SJCRH30 (cell line): ENCODE results near the gene VTN. TPM values are rescaled to one million over a fixed set of nuclear protein-coding genes. Genes with fewer than 3 reads are reported as not detected.

Source experiments
- DNase-seq, 2 experiments: peaks; one replicate each; pipeline ENCODE4 v3.0.0-alpha.2; 2015 to 2020
- H3K27ac ChIP-seq: fragments of 250-450 bp; sonication (Bioruptor Pico); 2 replicates; pipeline ENCODE4 v1.5.1; 2020; ENCODE audit warnings: mild to moderate bottlenecking, moderate library complexity
- H3K27me3 ChIP-seq: fragments of 250-450 bp; sonication (Bioruptor Pico); 2 replicates; pipeline ENCODE4 v1.5.1; 2020; ENCODE audit warnings: mild to moderate bottlenecking, moderate library complexity
- H3K36me3 ChIP-seq: fragments of 250-450 bp; sonication (Bioruptor Pico); 2 replicates; pipeline ENCODE4 v1.5.1; 2020; ENCODE audit warnings: mild to moderate bottlenecking, moderate library complexity
- H3K4me1 ChIP-seq: fragments of 250-450 bp; sonication (Bioruptor Pico); 2 replicates; pipeline ENCODE4 v1.5.1; 2020; ENCODE audit warnings: mild to moderate bottlenecking, moderate library complexity
- H3K4me3 ChIP-seq: fragments of 250-450 bp; sonication (Bioruptor Pico); 2 replicates; pipeline ENCODE4 v1.5.1; 2020; ENCODE audit warnings: mild to moderate bottlenecking, moderate library complexity
- H3K9me3 ChIP-seq: fragments of 250-450 bp; sonication (Bioruptor Pico); replicated peaks from 2 replicates; pipeline ENCODE4 v1.5.1; 2020; ENCODE audit warnings: mild to moderate bottlenecking, moderate library complexity
- total RNA-seq: library from RNA; depleted of rRNA; stranded (reverse); fragments of >200 nt; shearing (Covaris generic); gene quantifications from 2 replicates; pipeline ENCODE4 v1.2.3, GENCODE V29; 2014

The VTN gene
- total RNA-seq, 1 experiment from 2014 or later, result 0.16 TPM

- Histone ChIP-seq H3K27ac (no peak overlapping the region), H3K4me3 (no peak overlapping the region), H3K9me3 (no peaks in the 10 kb centered on the region), H3K27me3 (no peaks in the 10 kb centered on the region), H3K4me1 (peaks cover 13% of the 10 kb centered on the region), H3K36me3 (no peaks in the 10 kb centered on the region)
- no peak for DNase-seq
These were observed 32.1 kb upstream of the VTN start for GRCh38 chr17:28402224-28402630.

- H3K4me3 ChIP-seq, result no peak overlapping the region
- peaks cover 6% of the 10 kb centered on the region; the same call in 1 of the 2 replicates for H3K36me3 ChIP-seq
- H3K4me1 ChIP-seq, result peaks cover 7% of the 10 kb centered on the region
- no peaks in the 10 kb centered on the region for H3K27me3 ChIP-seq
- DNase-seq, result no peak
- no peaks in the 10 kb centered on the region for H3K9me3 ChIP-seq
- no peak overlapping the region for H3K27ac ChIP-seq
These were observed 29.7 kb upstream of the VTN start for GRCh38 chr17:28399808-28400207.

GRCh38 chr17:28398280-28398981 lies 28.3 kb upstream of the VTN start:
- peak in 1 of 2 experiments; percentile 40 for DNase-seq
- no peaks in the 10 kb centered on the region for H3K27me3 ChIP-seq
- H3K4me3 ChIP-seq, result no peak overlapping the region
- H3K9me3 ChIP-seq, result no peaks in the 10 kb centered on the region
- H3K27ac ChIP-seq, result 0 out of 2 replicates have a peak overlapping the region, but pooled peaks have one; percentile 10
- H3K36me3 ChIP-seq, result peaks cover 9% of the 10 kb centered on the region
- H3K4me1 ChIP-seq, result peaks cover 7% of the 10 kb centered on the region

GRCh38 chr17:28397687-28398279 lies 27.7 kb upstream of the VTN start:
- Histone ChIP-seq H3K9me3 (no peaks in the 10 kb centered on the region), H3K4me1 (peaks cover 7% of the 10 kb centered on the region), H3K27ac (no peak overlapping the region), H3K36me3 (peaks cover 11% of the 10 kb centered on the region), H3K4me3 (no peak overlapping the region), H3K27me3 (no peaks in the 10 kb centered on the region)
- no peak for DNase-seq

- no peaks in the 10 kb centered on the region for H3K27me3 ChIP-seq
- H3K36me3 ChIP-seq, result peaks cover 12% of the 10 kb centered on the region
These were observed 27.2 kb upstream of the VTN start for GRCh38 chr17:28397275-28397674.

GRCh38 chr17:28396635-28397239 lies 26.6 kb upstream of the VTN start:
- DNase-seq, result no peak
- Histone ChIP-seq H3K36me3 (peaks cover 12% of the 10 kb centered on the region), H3K4me3 (no peak overlapping the region), H3K9me3 (no peaks in the 10 kb centered on the region), H3K27me3 (no peaks in the 10 kb centered on the region), H3K4me1 (peaks cover 7% of the 10 kb centered on the region), H3K27ac (no peak overlapping the region)

More at GRCh38 chr17:28397275-28397674, 27.2 kb upstream of the VTN start:
- Histone ChIP-seq H3K4me1 (peaks cover 7% of the 10 kb centered on the region), H3K4me3 (no peak overlapping the region), H3K9me3 (no peaks in the 10 kb centered on the region), H3K27ac (no peak overlapping the region)
- no peak for DNase-seq

- no peak overlapping the region for H3K27ac ChIP-seq
- DNase-seq, result no peak
- no peak overlapping the region for H3K4me3 ChIP-seq
- peaks cover 7% of the 10 kb centered on the region for H3K4me1 ChIP-seq
- H3K9me3 ChIP-seq, result no peaks in the 10 kb centered on the region
- H3K27me3 ChIP-seq, result no peaks in the 10 kb centered on the region
- H3K36me3 ChIP-seq, result peaks cover 17% of the 10 kb centered on the region
These were observed 25.9 kb upstream of the VTN start for GRCh38 chr17:28395968-28396367.

- H3K9me3 ChIP-seq, result no peaks in the 10 kb centered on the region
- H3K27ac ChIP-seq, result no peak overlapping the region
- H3K4me1 ChIP-seq, result peaks cover 7% of the 10 kb centered on the region
- no peaks in the 10 kb centered on the region for H3K27me3 ChIP-seq
- H3K4me3 ChIP-seq, result no peak overlapping the region
- peaks cover 22% of the 10 kb centered on the region for H3K36me3 ChIP-seq
- DNase-seq, result no peak
These were observed 25.3 kb upstream of the VTN start for GRCh38 chr17:28395426-28395825.

GRCh38 chr17:28394337-28395116 lies 24.4 kb upstream of the VTN start:
- DNase-seq, result no peak

GRCh38 chr17:28392491-28392890 lies 22.4 kb upstream of the VTN start:
- Histone ChIP-seq H3K4me1 (no peaks in the 10 kb centered on the region), H3K27me3 (no peaks in the 10 kb centered on the region), H3K36me3 (peaks cover 36% of the 10 kb centered on the region), H3K4me3 (no peak overlapping the region), H3K27ac (no peak overlapping the region), H3K9me3 (no peaks in the 10 kb centered on the region)
- DNase-seq, result no peak

More at GRCh38 chr17:28394337-28395116, 24.4 kb upstream of the VTN start:
- Histone ChIP-seq H3K27ac (no peak overlapping the region), H3K36me3 (peaks cover 28% of the 10 kb centered on the region), H3K4me1 (peaks cover 7% of the 10 kb centered on the region), H3K4me3 (no peak overlapping the region), H3K9me3 (no peaks in the 10 kb centered on the region), H3K27me3 (no peaks in the 10 kb centered on the region)

GRCh38 chr17:28391401-28391800 lies 21.3 kb upstream of the VTN start:
- H3K4me3 ChIP-seq, result no peak overlapping the region
- no peaks in the 10 kb centered on the region for H3K9me3 ChIP-seq
- H3K4me1 ChIP-seq, result no peaks in the 10 kb centered on the region
- no peak for DNase-seq
- H3K27ac ChIP-seq, result no peak overlapping the region
- H3K27me3 ChIP-seq, result no peaks in the 10 kb centered on the region
- H3K36me3 ChIP-seq, result peaks cover 37% of the 10 kb centered on the region

GRCh38 chr17:28390984-28391383 lies 20.9 kb upstream of the VTN start:
- Histone ChIP-seq H3K36me3 (peaks cover 38% of the 10 kb centered on the region), H3K9me3 (no peaks in the 10 kb centered on the region)

GRCh38 chr17:28390563-28390962 lies 20.5 kb upstream of the VTN start:
- DNase-seq, result no peak
- H3K9me3 ChIP-seq, result no peaks in the 10 kb centered on the region
- no peak overlapping the region for H3K27ac ChIP-seq
- H3K4me3 ChIP-seq, result no peak overlapping the region
- H3K36me3 ChIP-seq, result peaks cover 37% of the 10 kb centered on the region
- no peaks in the 10 kb centered on the region for H3K27me3 ChIP-seq
- H3K4me1 ChIP-seq, result no peaks in the 10 kb centered on the region

More at GRCh38 chr17:28390984-28391383, 20.9 kb upstream of the VTN start:
- Histone ChIP-seq H3K4me1 (no peaks in the 10 kb centered on the region), H3K4me3 (no peak overlapping the region), H3K27me3 (no peaks in the 10 kb centered on the region), H3K27ac (no peak overlapping the region)
- DNase-seq, result no peak

- Histone ChIP-seq H3K9me3 (no peaks in the 10 kb centered on the region), H3K27me3 (no peaks in the 10 kb centered on the region), H3K27ac (no peak overlapping the region), H3K4me3 (no peak overlapping the region), H3K36me3 (peaks cover 33% of the 10 kb centered on the region), H3K4me1 (no peaks in the 10 kb centered on the region)
- DNase-seq, result no peak
These were observed 20.0 kb upstream of the VTN start for GRCh38 chr17:28390141-28390540.

- H3K4me1 ChIP-seq, result no peaks in the 10 kb centered on the region
- no peaks in the 10 kb centered on the region for H3K9me3 ChIP-seq
- no peak for DNase-seq
- peaks cover 29% of the 10 kb centered on the region for H3K36me3 ChIP-seq
- no peak overlapping the region for H3K27ac ChIP-seq
- H3K27me3 ChIP-seq, result no peaks in the 10 kb centered on the region
- no peak overlapping the region for H3K4me3 ChIP-seq
These were observed 18.0 kb upstream of the VTN start for GRCh38 chr17:28388106-28388505.
